GM18870 (cell line): ENCODE data around the gene CYP3A7.
"Not testable (repeated sequence)": the region's sequence is repeated elsewhere in the genome, so short reads cannot be mapped to it uniquely, and the experiment has no call there.

Source experiments
- ATAC-seq: cut with Tn5 transposase; IDR thresholded peaks from one replicate; pipeline ENCODE4 v1.9.1; 2021; ENCODE audit warnings: moderate library complexity; ENCODE audit not compliant: unreplicated experiment

Gene CYP3A7

GRCh38 chr7:99709838-99710578 lies 25.0 kb downstream of the CYP3A7 start:
- no peak for ATAC-seq

- no peak for ATAC-seq
Measured at GRCh38 chr7:99709260-99709659, 25.7 kb downstream of the CYP3A7 start.

- no peak for ATAC-seq
Measured at GRCh38 chr7:99707096-99707495, 27.9 kb downstream of the CYP3A7 start.

- ATAC-seq, result no peak
Measured at GRCh38 chr7:99699946-99700345, 35.0 kb downstream of the CYP3A7 start.

GRCh38 chr7:99698867-99699730 lies 35.9 kb downstream of the CYP3A7 start:
- not testable (repeated sequence) for ATAC-seq

- no peak for ATAC-seq
Measured at GRCh38 chr7:99694912-99695304, 40.1 kb downstream of the CYP3A7 start.

- no peak for ATAC-seq
Measured at GRCh38 chr7:99694201-99694911, 40.6 kb downstream of the CYP3A7 start.

GRCh38 chr7:99693427-99694200 lies 41.4 kb downstream of the CYP3A7 start:
- no peak for ATAC-seq

- ATAC-seq, result no peak
Measured at GRCh38 chr7:99693100-99693426, 41.9 kb downstream of the CYP3A7 start.

GRCh38 chr7:99692563-99692962 lies 42.4 kb downstream of the CYP3A7 start:
- ATAC-seq, result not testable (repeated sequence)

GRCh38 chr7:99691658-99692057 lies 43.3 kb downstream of the CYP3A7 start:
- not testable (repeated sequence) for ATAC-seq

GRCh38 chr7:99690918-99691317 lies 44.1 kb downstream of the CYP3A7 start:
- not testable (repeated sequence) for ATAC-seq

- ATAC-seq, result not testable (repeated sequence)
Measured at GRCh38 chr7:99685871-99686608, 49.0 kb downstream of the CYP3A7 start.

GRCh38 chr7:99685129-99685758 lies 49.8 kb downstream of the CYP3A7 start:
- no peak for ATAC-seq

GRCh38 chr7:99679400-99680191 lies 55.4 kb downstream of the CYP3A7 start, which contains the start of gene CYP3A5:
Gene CYP3A5, minus strand, starts transcription at chr7:99679996. Its CDS starts 100 bp downstream, at chr7:99679896.
- ATAC-seq, result no peak

GRCh38 chr7:99679032-99679399 lies 56.0 kb downstream of the CYP3A7 start:
- no peak for ATAC-seq

GRCh38 chr7:99677648-99678045 lies 57.3 kb downstream of the CYP3A7 start:
- ATAC-seq, result no peak

- ATAC-seq, result no peak
Measured at GRCh38 chr7:99677013-99677647, 57.9 kb downstream of the CYP3A7 start.
